Nephron progenitor cell (in vitro differentiated cells): ENCODE data around the gene ZXDC.

Source experiments
- DNase-seq: peaks from one replicate; pipeline ENCODE4 v3.0.0; 2021
- H3K27ac Mint-ChIP-seq: 2 replicates; pipeline ENCODE4 v1.8.0; 2021; ENCODE audit warnings: mild to moderate bottlenecking, moderate library complexity, mixed read lengths
- H3K27me3 Mint-ChIP-seq: 2 replicates; pipeline ENCODE4 v1.8.0; 2021; ENCODE audit warnings: mild to moderate bottlenecking, low read depth, mixed read lengths; ENCODE audit not compliant: poor library complexity
- H3K36me3 Mint-ChIP-seq: 2 replicates; pipeline ENCODE4 v1.8.0; 2021; ENCODE audit warnings: low read depth, mixed read lengths
- H3K4me1 Mint-ChIP-seq: 2 replicates; pipeline ENCODE4 v1.8.0; 2021; ENCODE audit warnings: mixed read lengths
- H3K4me3 Mint-ChIP-seq: 2 replicates; pipeline ENCODE4 v1.8.0; 2021; ENCODE audit warnings: mild to moderate bottlenecking, moderate library complexity, mixed read lengths
- H3K9me3 Mint-ChIP-seq: 2 replicates; pipeline ENCODE4 v1.8.0; 2021; ENCODE audit warnings: mild to moderate bottlenecking, moderate library complexity, mixed read lengths
- TF ChIP-seq, protein P1 (sequence below): fragments of 200-600 bp; sonication (generic); IDR thresholded peaks from 2 replicates; pipeline ENCODE4 v1.5.0; 2021; ENCODE audit warnings: antibody characterized with exemption

Gene ZXDC

DNA sequence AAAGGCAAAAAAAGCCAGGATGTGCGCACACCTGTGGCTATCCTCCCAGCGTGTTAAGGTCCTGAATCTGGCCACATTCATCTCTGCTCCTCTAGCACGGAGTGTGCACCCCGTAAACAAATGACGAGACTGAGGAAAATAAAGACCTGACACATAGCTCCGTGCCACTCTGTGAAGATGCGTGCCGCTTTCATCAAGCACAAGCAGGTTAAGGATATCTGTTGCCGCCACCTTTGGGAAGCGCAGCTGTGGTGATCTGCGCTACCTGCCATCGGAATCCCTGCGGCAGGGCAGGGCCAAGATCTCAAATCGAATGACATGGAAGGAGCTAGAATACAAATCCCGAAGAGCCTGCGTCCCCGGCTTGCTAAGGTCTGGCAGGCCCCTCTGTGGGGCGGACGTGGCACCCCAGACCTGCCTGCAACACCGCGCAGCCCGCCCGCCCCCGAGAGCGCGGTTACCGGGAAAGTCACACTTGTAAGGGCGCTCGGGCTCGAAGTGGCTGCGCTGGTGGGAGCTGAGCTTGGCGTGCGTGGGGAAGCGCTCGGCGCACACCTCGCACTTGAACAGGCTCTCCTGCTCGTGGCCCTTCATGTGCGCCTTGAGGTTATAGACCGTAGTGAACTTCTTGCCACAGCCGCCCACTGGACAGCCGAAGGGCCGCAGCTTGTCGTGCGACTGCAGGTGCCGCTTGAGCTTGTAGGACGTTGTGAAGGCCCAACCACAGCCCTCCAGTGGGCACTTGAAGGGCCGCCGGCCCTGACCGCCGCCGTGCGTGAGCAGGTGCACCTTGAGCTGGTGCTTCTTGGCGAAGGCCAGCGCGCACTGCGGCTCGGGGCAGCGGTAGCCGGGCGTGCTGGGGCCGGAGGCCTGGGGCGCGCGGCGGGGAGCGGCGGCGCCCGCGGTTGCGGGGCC lies 936 bp downstream of the ZXDC start:
- TF ChIP-seq, protein P1, sequence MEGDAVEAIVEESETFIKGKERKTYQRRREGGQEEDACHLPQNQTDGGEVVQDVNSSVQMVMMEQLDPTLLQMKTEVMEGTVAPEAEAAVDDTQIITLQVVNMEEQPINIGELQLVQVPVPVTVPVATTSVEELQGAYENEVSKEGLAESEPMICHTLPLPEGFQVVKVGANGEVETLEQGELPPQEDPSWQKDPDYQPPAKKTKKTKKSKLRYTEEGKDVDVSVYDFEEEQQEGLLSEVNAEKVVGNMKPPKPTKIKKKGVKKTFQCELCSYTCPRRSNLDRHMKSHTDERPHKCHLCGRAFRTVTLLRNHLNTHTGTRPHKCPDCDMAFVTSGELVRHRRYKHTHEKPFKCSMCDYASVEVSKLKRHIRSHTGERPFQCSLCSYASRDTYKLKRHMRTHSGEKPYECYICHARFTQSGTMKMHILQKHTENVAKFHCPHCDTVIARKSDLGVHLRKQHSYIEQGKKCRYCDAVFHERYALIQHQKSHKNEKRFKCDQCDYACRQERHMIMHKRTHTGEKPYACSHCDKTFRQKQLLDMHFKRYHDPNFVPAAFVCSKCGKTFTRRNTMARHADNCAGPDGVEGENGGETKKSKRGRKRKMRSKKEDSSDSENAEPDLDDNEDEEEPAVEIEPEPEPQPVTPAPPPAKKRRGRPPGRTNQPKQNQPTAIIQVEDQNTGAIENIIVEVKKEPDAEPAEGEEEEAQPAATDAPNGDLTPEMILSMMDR, result no peak
- Mint-ChIP-seq H3K27ac (peak overlapping the region; percentile 86), H3K9me3 (no peaks in the 10 kb centered on the region), H3K4me1 (peaks cover 46% of the 10 kb centered on the region), H3K4me3 (peak overlapping the region; percentile 91), H3K27me3 (peaks cover 14% of the 10 kb centered on the region), H3K36me3 (peaks cover 19% of the 10 kb centered on the region)
- DNase-seq, result peak; percentile 54

DNA sequence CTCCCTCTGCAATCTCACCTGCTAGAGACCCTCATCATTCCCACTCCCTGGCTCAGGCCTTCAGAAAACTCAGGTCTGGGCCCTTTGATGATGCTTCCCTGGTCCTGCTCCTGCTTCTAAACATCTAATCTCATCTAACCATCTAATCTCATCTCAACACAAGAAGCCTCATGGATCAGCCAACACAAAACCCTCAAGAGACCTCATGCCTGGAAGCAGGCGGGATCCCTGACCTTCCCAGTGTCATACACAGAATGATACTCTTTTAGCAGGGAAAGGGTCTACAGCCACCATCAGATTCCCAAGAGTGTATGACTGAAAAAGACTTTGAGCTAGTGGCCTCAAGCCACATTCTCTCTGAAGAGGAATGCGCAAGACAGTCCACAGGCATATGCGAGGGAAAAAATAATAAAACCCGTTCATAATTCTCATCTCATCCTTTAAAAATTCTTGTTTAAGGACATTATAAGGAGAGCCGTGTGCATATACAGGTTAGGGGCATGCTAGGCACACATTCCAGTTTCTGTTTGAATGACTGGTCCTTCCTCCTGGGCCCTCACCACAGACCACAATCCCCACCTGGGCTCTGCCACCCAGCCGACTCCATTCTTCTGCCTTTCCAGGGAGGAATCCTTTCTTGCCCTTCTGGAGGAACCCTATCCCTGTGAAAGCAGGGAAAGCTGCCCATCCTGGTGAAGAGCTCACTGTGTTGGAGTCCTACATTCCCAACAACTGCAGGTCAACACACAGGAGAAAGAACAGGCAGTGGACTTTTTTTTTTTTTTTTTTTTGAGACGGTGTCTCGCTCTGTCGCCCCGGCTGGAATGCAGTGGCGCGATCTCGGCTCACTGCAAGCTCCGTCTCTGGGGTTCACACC lies 2.2 kb downstream of the ZXDC start:
- TF ChIP-seq, protein P1, result no peak

DNA sequence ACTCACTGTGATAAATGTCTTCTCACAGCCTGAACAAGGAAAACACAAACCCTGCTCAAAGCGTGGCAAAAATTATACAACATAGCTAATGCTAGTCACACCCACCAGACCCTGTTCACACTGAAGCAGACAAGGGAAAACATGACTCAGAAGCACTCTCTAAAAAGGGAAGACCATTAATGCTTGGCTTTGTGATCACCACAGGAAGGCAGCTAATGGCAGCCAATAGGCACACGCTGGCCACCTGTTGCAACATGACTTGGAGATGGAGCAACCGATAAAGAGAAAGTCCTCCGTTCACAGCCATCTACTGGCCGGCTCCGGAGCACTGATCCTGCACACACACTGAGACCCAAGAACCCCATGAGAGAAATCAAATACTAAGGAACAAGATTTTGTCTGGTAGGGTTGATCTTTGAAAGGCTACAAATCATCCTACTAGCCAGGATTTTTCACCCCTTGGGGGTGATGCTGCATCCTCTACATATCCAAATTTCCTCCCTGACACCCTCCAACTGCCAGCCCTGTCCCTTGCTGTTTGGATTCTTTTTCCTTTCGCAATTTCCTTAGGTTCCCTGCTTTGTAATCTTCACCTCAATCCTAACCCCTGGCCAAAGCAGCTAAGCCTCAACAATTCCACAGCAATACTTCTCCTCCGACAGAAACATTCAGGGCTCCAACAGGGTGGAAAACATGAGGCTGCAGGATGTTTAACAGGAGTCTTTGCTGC lies 3.2 kb downstream of the ZXDC start:
- no peak for DNase-seq

More for the DNA sequence above, 2.2 kb downstream of the ZXDC start:
- Mint-ChIP-seq H3K27ac (no peak overlapping the region), H3K36me3 (peaks cover 31% of the 10 kb centered on the region), H3K4me1 (peaks cover 50% of the 10 kb centered on the region), H3K9me3 (no peaks in the 10 kb centered on the region), H3K27me3 (peaks cover 13% of the 10 kb centered on the region), H3K4me3 (peak overlapping the region; percentile 91)
- no peak for DNase-seq

DNA sequence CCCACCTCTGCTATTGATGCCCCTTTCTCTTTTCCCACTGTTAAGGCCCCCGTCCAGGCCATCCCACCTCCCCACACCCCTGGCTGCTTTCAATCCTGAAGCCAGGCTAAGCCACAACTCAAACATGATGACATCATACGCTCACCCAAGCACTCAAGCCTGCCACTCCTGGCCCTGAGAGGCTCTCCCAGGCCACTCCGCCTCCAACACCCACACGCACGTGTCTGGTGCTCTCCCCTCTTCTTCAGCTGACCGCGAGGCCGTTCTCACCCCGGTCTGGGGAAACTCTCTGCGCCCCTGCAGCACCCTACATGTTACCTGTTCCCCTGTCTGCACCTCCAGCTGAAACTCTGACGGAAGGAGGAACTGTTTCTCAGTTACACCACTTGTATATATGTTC lies 6.2 kb downstream of the ZXDC start:
- Mint-ChIP-seq H3K4me3 (no peak overlapping the region), H3K36me3 (peaks cover 58% of the 10 kb centered on the region), H3K27me3 (no peaks in the 10 kb centered on the region), H3K4me1 (peaks cover 41% of the 10 kb centered on the region), H3K9me3 (no peaks in the 10 kb centered on the region), H3K27ac (peak overlapping the region; percentile 74)
- TF ChIP-seq, protein P1, result no peak
- DNase-seq, result no peak

More for the DNA sequence above, 3.2 kb downstream of the ZXDC start:
- Mint-ChIP-seq H3K27me3 (peaks cover 6% of the 10 kb centered on the region), H3K9me3 (no peaks in the 10 kb centered on the region), H3K4me1 (peaks cover 55% of the 10 kb centered on the region), H3K4me3 (peak overlapping the region; percentile 91), H3K36me3 (peaks cover 39% of the 10 kb centered on the region), H3K27ac (no peak overlapping the region)
- TF ChIP-seq, protein P1, result no peak

DNA sequence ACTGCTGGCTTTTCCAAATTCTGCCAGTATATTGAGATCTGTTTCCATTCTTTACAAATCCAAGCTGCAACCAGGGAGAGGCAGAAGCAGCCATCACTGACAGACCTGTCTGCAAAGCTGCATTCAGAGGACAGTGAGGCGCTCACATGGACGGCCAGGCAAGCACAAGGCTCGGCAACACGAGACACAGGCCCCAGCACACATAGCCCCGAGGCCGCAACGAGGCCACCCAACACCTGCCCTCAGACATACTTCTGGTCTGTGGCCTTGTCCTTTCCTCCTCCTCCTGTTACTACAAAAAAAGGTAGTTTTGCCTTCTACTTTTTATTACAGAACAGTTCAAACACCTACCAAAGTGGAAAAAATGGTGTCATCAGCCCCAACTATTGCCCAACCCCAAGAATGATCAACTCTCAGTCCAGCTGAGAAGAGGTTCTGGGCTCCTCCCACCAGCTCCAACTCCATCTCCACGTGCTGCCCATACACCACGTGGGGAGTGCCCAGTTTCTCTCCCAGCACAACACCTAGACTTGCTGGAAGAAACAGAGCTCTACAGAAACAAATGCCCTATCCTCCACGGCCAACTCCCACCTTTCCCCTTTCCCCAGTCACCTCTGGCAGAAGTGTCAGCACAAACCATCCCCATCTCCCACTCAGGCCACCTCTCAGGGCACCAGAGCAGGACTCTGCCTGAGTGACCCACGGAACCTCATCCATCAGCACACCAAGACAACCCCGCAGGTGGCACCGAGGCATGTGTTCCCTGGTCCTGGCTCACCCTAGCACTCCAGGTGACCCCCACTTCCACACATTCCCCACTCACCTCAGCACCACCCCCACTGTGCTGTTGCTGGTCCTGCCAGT lies 7.4 kb downstream of the ZXDC start:
- peaks cover 29% of the 10 kb centered on the region for H3K4me1 Mint-ChIP-seq
- H3K36me3 Mint-ChIP-seq, result peaks cover 66% of the 10 kb centered on the region
- H3K9me3 Mint-ChIP-seq, result no peaks in the 10 kb centered on the region
- H3K27me3 Mint-ChIP-seq, result no peaks in the 10 kb centered on the region
- no peak overlapping the region for H3K4me3 Mint-ChIP-seq
- H3K27ac Mint-ChIP-seq, result peak overlapping the region; percentile 79
- TF ChIP-seq, protein P1, result no peak
- no peak for DNase-seq
